Measurements from ENCODE around the gene MEX3B.

- no peak for TF ChIP-seq CTCF (IDR thresholded peaks at IDR 0.05)
- TF ChIP-seq POLR2A (IDR thresholded peaks at IDR 0.05) = no peak
- TF ChIP-seq POLR2AphosphoS5 (IDR thresholded peaks at IDR 0.05) = no peak
Observed at GRCh38 chr15:81992523-81992922, 53.3 kb downstream of the MEX3B start.

Measured in breast epithelium (tissue), 3 donors.